SU-DHL-6 (cell line): ENCODE results near the gene GRN.

ENCODE experiments used
- H2AFZ ChIP-seq: fragments of 200-600 bp; sonication (generic); 2 replicates; pipeline ENCODE4 v1.6.1; 2014; ENCODE audit warnings: low read depth, mild to moderate bottlenecking, moderate library complexity, mixed read lengths, antibody characterized with exemption, low read length; ENCODE audit not compliant: severe bottlenecking
- H3F3A ChIP-seq: fragments of 200-600 bp; shearing (Covaris generic); 2 replicates; pipeline ENCODE4 v1.6.0; 2016; ENCODE audit warnings: antibody characterized with exemption, mild to moderate bottlenecking; ENCODE audit not compliant: insufficient read depth
- H3K27ac ChIP-seq: fragments of 200-600 bp; sonication (generic); 2 replicates; pipeline ENCODE4 v1.5.1; 2016; ENCODE audit warnings: low read depth, mild to moderate bottlenecking, low read length, moderate library complexity, mixed read lengths
- H3K27me3 ChIP-seq: fragments of 200-600 bp; sonication (generic), shearing (Covaris generic); 2 replicates; pipeline ENCODE4 v1.6.0; 2014; ENCODE audit warnings: mild to moderate bottlenecking, low read length
- H3K36me3 ChIP-seq: fragments of 200-600 bp; sonication (generic); 2 replicates; pipeline ENCODE4 v1.6.1; 2014; ENCODE audit warnings: mild to moderate bottlenecking, low read length, mixed read lengths
- H3K4me2 ChIP-seq: fragments of 300-600, 200-600 bp; shearing (Covaris generic), sonication (generic); 2 replicates; pipeline ENCODE4 v1.6.0; 2014; ENCODE audit warnings: low read length, low read depth, mild to moderate bottlenecking; ENCODE audit not compliant: poor library complexity, severe bottlenecking
- H3K4me3 ChIP-seq: fragments of 200-600 bp; sonication (generic); 2 replicates; pipeline ENCODE4 v1.5.1; 2014; ENCODE audit warnings: antibody characterized with exemption, low read length, mild to moderate bottlenecking, mixed read lengths; ENCODE audit not compliant: insufficient read depth, poor library complexity, severe bottlenecking
- H3K79me2 ChIP-seq: fragments of 200-600 bp; sonication (generic); 2 replicates; pipeline ENCODE4 v1.6.1; 2014; ENCODE audit warnings: mild to moderate bottlenecking, low read length, moderate library complexity; ENCODE audit not compliant: insufficient read depth
- H3K9ac ChIP-seq: fragments of 200-600 bp; sonication (generic); 2 replicates; pipeline ENCODE4 v1.7.0; 2014; ENCODE audit warnings: mild to moderate bottlenecking, low read length
- H3K9me2 ChIP-seq: fragments of 200-600 bp; sonication (generic); replicated peaks from 2 replicates; pipeline ENCODE4 v1.6.1; 2014; ENCODE audit warnings: low read length; ENCODE audit not compliant: insufficient read depth
- H3K9me3 ChIP-seq: fragments of 200-600 bp; sonication (generic); 2 replicates; pipeline ENCODE4 v1.6.1; 2014; ENCODE audit warnings: low read length, mixed read lengths; ENCODE audit not compliant: insufficient read depth
- H4K20me1 ChIP-seq: fragments of 200-600 bp; sonication (generic); 2 replicates; pipeline ENCODE4 v1.6.1; 2014; ENCODE audit warnings: low read depth, mild to moderate bottlenecking, antibody characterized with exemption, low read length, moderate library complexity, mixed read lengths
- EZH2phosphoT487 ChIP-seq: fragments of 200-600 bp; sonication (generic), shearing (Covaris generic); conservative IDR thresholded peaks from 2 replicates; pipeline ENCODE4 v1.6.1; 2018; ENCODE audit warnings: mild to moderate bottlenecking, antibody characterized with exemption, low read length, moderate library complexity, mixed read lengths
- TF ChIP-seq, protein P1 (sequence below): fragments of 200-600 bp; sonication (generic); IDR thresholded peaks from one replicate; pipeline ENCODE4 v1.5.1; 2017; ENCODE audit warnings: antibody characterized with exemption, mild to moderate bottlenecking, low read length, moderate library complexity; ENCODE audit not compliant: insufficient read depth, poor library complexity, severe bottlenecking

Gene GRN

DNA sequence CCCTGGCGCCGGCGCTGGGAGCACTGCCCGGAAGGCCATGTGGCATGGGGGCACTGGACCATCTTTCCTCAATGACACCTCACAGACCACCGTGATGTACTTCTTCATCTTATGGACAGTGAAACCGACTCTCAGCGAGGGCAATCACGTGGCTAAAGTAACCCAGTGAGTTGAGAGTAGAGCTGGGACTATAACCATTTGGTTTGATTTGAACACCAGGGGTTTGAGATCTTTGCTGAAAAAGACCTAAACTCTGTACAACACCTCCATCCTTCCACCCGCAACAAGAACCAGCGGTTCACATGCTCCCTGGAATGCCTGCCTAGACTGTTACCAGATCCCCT lies 41.1 kb downstream of the GRN start:
- Histone ChIP-seq H3K27ac (no peak overlapping the region), H3K36me3 (no peaks in the 10 kb centered on the region), H3K27me3 (no peaks in the 10 kb centered on the region), H3K9me2 (no peaks in the 10 kb centered on the region), H3K9me3 (no peaks in the 10 kb centered on the region), H3F3A (no peaks in the 10 kb centered on the region), H3K9ac (no peak overlapping the region), H2AFZ (no peak overlapping the region), H3K79me2 (no peaks in the 10 kb centered on the region), H4K20me1 (no peaks in the 10 kb centered on the region), H3K4me3 (no peak overlapping the region), H3K4me2 (no peak overlapping the region)
- no peak for TF ChIP-seq EZH2phosphoT487
- TF ChIP-seq, protein P1, sequence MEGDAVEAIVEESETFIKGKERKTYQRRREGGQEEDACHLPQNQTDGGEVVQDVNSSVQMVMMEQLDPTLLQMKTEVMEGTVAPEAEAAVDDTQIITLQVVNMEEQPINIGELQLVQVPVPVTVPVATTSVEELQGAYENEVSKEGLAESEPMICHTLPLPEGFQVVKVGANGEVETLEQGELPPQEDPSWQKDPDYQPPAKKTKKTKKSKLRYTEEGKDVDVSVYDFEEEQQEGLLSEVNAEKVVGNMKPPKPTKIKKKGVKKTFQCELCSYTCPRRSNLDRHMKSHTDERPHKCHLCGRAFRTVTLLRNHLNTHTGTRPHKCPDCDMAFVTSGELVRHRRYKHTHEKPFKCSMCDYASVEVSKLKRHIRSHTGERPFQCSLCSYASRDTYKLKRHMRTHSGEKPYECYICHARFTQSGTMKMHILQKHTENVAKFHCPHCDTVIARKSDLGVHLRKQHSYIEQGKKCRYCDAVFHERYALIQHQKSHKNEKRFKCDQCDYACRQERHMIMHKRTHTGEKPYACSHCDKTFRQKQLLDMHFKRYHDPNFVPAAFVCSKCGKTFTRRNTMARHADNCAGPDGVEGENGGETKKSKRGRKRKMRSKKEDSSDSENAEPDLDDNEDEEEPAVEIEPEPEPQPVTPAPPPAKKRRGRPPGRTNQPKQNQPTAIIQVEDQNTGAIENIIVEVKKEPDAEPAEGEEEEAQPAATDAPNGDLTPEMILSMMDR: no peak

DNA sequence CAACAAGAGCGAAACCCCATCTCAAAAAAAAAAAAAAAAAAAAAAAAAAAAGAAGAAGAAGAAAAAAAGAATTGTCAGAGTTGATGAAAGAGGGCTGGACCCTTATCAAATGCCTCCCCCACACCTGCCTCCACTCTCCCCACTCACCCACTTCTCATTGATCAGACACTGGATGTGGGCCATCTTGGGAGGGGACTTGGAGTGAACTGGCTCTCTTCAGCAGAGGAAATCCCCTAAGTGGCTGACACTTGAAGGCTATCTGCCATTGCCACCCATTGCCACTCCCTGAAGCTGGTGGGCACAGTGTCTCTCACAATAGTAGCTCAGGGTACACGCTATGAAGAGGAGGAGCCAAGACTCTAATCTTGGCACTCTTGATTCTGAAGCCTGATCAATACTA lies 42.7 kb downstream of the GRN start:
- Histone ChIP-seq H3K79me2 (no peaks in the 10 kb centered on the region), H3F3A (no peaks in the 10 kb centered on the region), H3K27me3 (no peaks in the 10 kb centered on the region), H3K4me2 (no peak overlapping the region), H3K4me3 (no peak overlapping the region), H3K36me3 (no peaks in the 10 kb centered on the region), H3K9ac (no peak overlapping the region), H3K27ac (no peak overlapping the region), H3K9me3 (no peaks in the 10 kb centered on the region), H2AFZ (no peak overlapping the region), H4K20me1 (no peaks in the 10 kb centered on the region), H3K9me2 (no peaks in the 10 kb centered on the region)
- TF ChIP-seq, protein P1: no peak
- TF ChIP-seq EZH2phosphoT487: no peak

DNA sequence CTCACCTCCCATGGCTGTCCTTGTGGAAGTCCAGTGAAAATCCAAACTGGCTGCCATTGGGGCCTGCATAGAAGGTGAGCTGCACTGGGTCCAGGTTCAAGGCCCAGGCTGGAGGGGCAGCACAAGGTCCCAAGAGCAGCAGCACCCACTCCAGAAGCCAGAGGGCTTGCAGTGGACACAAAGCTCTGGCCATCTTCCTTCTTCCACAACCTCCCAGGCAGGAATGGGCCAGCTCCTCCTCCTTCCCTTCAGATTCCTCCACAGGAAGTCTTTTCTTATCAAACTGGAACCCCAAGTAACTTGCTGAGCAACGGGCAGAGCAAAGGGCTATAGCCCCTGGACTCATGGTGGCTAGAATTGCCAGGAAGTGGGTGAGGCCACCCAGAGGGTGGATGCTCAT lies 44.2 kb downstream of the GRN start, which contains the start of gene ITGA2B:
Gene ITGA2B, minus strand, starts transcription at position 369 of the 400 bp plus-strand sequence. Its CDS starts 176 bp downstream, at position 193.
- H3K79me2 ChIP-seq: no peaks in the 10 kb centered on the region
- no peaks in the 10 kb centered on the region for H3K9me2 ChIP-seq
- no peaks in the 10 kb centered on the region for H3K36me3 ChIP-seq
- H3K9me3 ChIP-seq: no peaks in the 10 kb centered on the region
- no peaks in the 10 kb centered on the region for H3F3A ChIP-seq
- no peak within 1 kb of the TSS for H3K4me2 ChIP-seq
- no peak within 1 kb of the TSS for H3K9ac ChIP-seq
- H3K27ac ChIP-seq: no peak within 1 kb of the TSS
- TF ChIP-seq, protein P1: no peak
- no peak for TF ChIP-seq EZH2phosphoT487
- H3K4me3 ChIP-seq: no peak within 1 kb of the TSS
- H4K20me1 ChIP-seq: no peaks in the 10 kb centered on the region
- H3K27me3 ChIP-seq: no peaks in the 10 kb centered on the region
- H2AFZ ChIP-seq: no peak within 1 kb of the TSS
